ENCODE measurements around the gene PRTN3. TPM values are rescaled to one million over a fixed set of nuclear protein-coding genes. Genes with fewer than 3 reads are reported as not detected.

The PRTN3 gene
- total and polyA plus RNA-seq, 4 donors = 0.58 to 23.3 (median 9.7) TPM

DNA sequence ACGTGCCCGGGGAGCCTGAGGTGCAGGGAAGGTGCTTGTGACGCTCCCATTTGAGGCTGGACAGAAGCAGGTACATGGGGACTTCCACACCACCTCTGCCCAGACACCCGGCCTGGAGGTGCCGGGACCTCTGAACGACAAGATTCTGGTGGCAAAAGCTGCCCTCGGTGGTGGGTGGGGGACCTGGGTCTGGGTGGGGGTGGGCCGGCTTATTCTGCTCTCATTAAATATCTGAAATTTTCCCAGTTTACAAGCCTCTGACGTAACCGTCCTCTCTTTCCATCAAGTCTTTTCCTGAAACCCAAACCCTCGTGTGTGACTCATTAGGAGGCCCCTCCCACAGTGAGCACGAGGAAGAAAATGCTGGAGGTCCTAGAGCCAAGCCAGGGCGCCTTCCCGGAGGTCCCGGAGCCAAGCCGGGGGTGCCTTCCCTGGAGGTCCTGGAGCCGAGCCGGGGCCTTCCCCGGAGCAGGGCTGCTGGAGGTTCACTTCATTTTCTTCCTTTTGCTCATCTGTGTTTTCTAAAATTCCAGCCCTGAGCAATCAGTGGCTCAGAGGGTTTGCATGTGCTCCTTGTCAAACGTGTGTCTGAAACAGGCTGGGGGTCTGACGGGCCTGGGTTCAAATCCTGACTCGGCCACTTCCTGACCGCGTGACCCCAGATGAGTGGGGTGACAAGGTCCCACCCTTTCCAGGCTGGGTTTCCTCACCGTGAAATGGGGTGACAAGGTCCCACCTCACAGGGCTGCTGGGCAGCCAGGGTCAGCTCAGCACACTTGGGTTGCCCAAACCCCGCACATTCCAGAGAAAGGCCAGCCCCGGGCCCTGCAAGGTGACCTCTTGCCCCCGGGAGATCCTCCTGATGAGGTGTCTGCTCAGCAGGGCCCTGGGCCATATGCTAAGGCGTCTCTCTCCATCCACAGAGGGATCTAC is 28.7 kb downstream of the PRTN3 start:
- peaks cover 0 to 20% (median 12%) of the 10 kb centered on the region in 5 donors for H3K4me1 ChIP-seq (ENCODE audit: control insufficient read depth in 5 of 5, insufficient read depth in 5 of 5, low read length in 5 of 5)
- WGBS, 2 donors = 75 to 78% methylated on average over 29 of the region's 29 CpGs
- H3K9me3 ChIP-seq (ENCODE audit: control insufficient read depth in 4 of 4, insufficient read depth in 3 of 4, low read length in 3 of 4) = no peaks in the 10 kb centered on the region
- no peaks in the 10 kb centered on the region for H3K27me3 ChIP-seq (ENCODE audit: control insufficient read depth in 3 of 3, insufficient read depth in 3 of 3, low read length in 2 of 3)
- TF ChIP-seq, protein P1, sequence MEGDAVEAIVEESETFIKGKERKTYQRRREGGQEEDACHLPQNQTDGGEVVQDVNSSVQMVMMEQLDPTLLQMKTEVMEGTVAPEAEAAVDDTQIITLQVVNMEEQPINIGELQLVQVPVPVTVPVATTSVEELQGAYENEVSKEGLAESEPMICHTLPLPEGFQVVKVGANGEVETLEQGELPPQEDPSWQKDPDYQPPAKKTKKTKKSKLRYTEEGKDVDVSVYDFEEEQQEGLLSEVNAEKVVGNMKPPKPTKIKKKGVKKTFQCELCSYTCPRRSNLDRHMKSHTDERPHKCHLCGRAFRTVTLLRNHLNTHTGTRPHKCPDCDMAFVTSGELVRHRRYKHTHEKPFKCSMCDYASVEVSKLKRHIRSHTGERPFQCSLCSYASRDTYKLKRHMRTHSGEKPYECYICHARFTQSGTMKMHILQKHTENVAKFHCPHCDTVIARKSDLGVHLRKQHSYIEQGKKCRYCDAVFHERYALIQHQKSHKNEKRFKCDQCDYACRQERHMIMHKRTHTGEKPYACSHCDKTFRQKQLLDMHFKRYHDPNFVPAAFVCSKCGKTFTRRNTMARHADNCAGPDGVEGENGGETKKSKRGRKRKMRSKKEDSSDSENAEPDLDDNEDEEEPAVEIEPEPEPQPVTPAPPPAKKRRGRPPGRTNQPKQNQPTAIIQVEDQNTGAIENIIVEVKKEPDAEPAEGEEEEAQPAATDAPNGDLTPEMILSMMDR (IDR thresholded peaks at IDR 0.05; ENCODE audit: control extremely low read depth, extremely low read depth) = no peak
- peak overlapping the region in 1 of 2 donors; percentile 55 for H3K9ac ChIP-seq (ENCODE audit: insufficient read depth in 1 of 2, low read length in 2 of 2)
- H3K27ac ChIP-seq (ENCODE audit: low read depth in 1 of 2, low read length in 1 of 2) = peak overlapping the region in 1 of 2 donors; percentile 68
- peaks cover 0 to 41% (median 16%) of the 10 kb centered on the region in 4 donors for H3K36me3 ChIP-seq (ENCODE audit: control insufficient read depth in 4 of 4, insufficient read depth in 4 of 4, low read length in 4 of 4)
- DNase-seq = peak; percentile 82 to 91 (median 89)
- H3K4me3 ChIP-seq = no peak overlapping the region
- ATAC-seq (ENCODE audit: insufficient read depth, low FRiP score) = peak; percentile 36

DNA sequence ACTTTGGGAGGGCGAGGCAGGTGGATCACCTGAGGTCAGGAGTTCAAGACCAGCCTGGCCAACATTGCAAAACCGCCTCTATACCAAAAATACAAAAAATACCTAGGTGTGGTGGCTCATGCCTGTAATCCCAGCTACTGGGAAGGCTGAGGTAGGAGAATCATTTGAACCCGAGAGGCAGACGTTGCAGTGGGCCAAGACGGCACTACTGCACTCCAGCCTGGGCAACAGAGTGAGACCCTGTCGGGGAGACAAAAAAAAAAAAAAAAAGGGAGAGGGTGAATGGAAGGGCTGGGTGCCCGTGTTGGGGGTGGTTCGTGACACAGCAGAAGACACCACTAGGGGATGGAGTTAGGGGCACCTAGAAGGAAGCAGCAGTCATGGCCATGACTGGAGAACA is 29.5 kb downstream of the PRTN3 start:
- H3K9me3 ChIP-seq (ENCODE audit: control insufficient read depth in 4 of 4, insufficient read depth in 3 of 4, low read length in 3 of 4) = no peaks in the 10 kb centered on the region
- H3K36me3 ChIP-seq (ENCODE audit: control insufficient read depth in 4 of 4, insufficient read depth in 4 of 4, low read length in 4 of 4) = peaks cover 0 to 48% (median 17%) of the 10 kb centered on the region in 4 donors
- peak overlapping the region in 1 of 2 donors; percentile 42 for H3K27ac ChIP-seq (ENCODE audit: low read depth in 1 of 2, low read length in 1 of 2)
- 91 to 96% methylated on average over 8 of the region's 8 CpGs for WGBS, 2 donors
- no peak overlapping the region for H3K9ac ChIP-seq (ENCODE audit: insufficient read depth in 1 of 2, low read length in 2 of 2)
- ATAC-seq (ENCODE audit: insufficient read depth, low FRiP score) (no peak), DNase-seq (no peak)
- H3K4me3 ChIP-seq = no peak overlapping the region
- no peaks in the 10 kb centered on the region for H3K27me3 ChIP-seq (ENCODE audit: control insufficient read depth in 3 of 3, insufficient read depth in 3 of 3, low read length in 2 of 3)
- H3K4me1 ChIP-seq (ENCODE audit: control insufficient read depth in 5 of 5, insufficient read depth in 5 of 5, low read length in 5 of 5) = peaks cover 0 to 20% (median 12%) of the 10 kb centered on the region in 5 donors
- TF ChIP-seq, protein P1 (IDR thresholded peaks at IDR 0.05; ENCODE audit: control extremely low read depth, extremely low read depth) = no peak

DNA sequence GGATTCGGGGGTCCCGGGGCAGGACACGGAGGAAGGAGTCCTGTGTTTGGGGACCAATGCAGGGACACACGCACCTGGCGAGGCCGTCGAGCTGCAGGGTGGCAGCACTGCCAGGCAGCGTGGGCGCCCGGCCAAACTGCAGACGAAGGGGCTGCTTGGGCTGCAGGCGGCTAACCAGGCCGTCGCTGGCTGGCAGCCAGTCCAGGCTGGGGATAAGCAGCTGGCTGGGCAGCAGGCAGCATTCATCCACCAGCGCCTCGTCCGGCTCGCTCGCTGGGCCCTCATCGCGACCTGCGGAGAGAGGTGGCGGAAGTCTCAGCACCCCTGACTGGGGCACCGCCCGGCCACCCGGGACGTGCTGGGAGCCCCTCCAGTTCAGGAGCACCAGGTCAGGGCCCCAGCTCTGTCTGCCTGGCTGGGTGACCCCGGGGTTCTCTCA is 30.2 kb downstream of the PRTN3 start:
- H3K27ac ChIP-seq (ENCODE audit: low read depth in 1 of 2, low read length in 1 of 2) = no peak overlapping the region

More for the DNA sequence above, 30.2 kb downstream of the PRTN3 start:
- H3K9me3 ChIP-seq (ENCODE audit: control insufficient read depth in 4 of 4, insufficient read depth in 3 of 4, low read length in 3 of 4) = no peaks in the 10 kb centered on the region
- 79 to 85% methylated on average over 24 to 28 of the region's 28 CpGs for WGBS, 2 donors
- peaks cover 0 to 20% (median 12%) of the 10 kb centered on the region in 5 donors for H3K4me1 ChIP-seq (ENCODE audit: control insufficient read depth in 5 of 5, insufficient read depth in 5 of 5, low read length in 5 of 5)
- H3K36me3 ChIP-seq (ENCODE audit: control insufficient read depth in 4 of 4, insufficient read depth in 4 of 4, low read length in 4 of 4) = peaks cover 0 to 55% (median 20%) of the 10 kb centered on the region in 4 donors
- H3K4me3 ChIP-seq = no peak overlapping the region
- DNase-seq (peak; percentile 80 to 90 (median 88)), ATAC-seq (ENCODE audit: insufficient read depth, low FRiP score) (no peak)
- no peak overlapping the region for H3K9ac ChIP-seq (ENCODE audit: insufficient read depth in 1 of 2, low read length in 2 of 2)
- no peaks in the 10 kb centered on the region for H3K27me3 ChIP-seq (ENCODE audit: control insufficient read depth in 3 of 3, insufficient read depth in 3 of 3, low read length in 2 of 3)
- TF ChIP-seq, protein P1 (IDR thresholded peaks at IDR 0.05; ENCODE audit: control extremely low read depth, extremely low read depth) = no peak

Measured in lung (tissue), 12 donors.